GM18951 (cell line): ENCODE data around the gene VWF.

Experiments
- POLR2A ChIP-seq: IDR thresholded peaks from 4 replicates; pipeline ENCODE4 v1.6.1; 2011; ENCODE audit warnings: mild to moderate bottlenecking; ENCODE audit not compliant: insufficient read length, insufficient read depth; ENCODE audit errors: extremely low read depth
- in situ Hi-C: fragments of 300-500 bp; cut with MboI; formaldehyde crosslinking; loops from one replicate; pipeline ENCODE4 v1.12.0; 2022; ENCODE audit warnings: low sequenced_read_pairs, mixed read lengths, inconsistent platforms; ENCODE audit not compliant: unreplicated experiment

Gene VWF

GRCh38 chr12:5916785-5917290, 207.6 kb downstream of the VWF start:
- no peak for TF ChIP-seq POLR2A

GRCh38 chr12:5915511-5915910, 209.0 kb downstream of the VWF start:
- no peak for TF ChIP-seq POLR2A
- in situ Hi-C loops = no loop called here

More at GRCh38 chr12:5916785-5917290, 207.6 kb downstream of the VWF start:
- in situ Hi-C loops = no loop called here

GRCh38 chr12:5914387-5915149, 209.9 kb downstream of the VWF start:
- no peak for TF ChIP-seq POLR2A
- in situ Hi-C loops = no loop called here

GRCh38 chr12:5913387-5913786, 211.1 kb downstream of the VWF start:
- in situ Hi-C loops = no loop called here
- no peak for TF ChIP-seq POLR2A

- TF ChIP-seq POLR2A = no peak
- in situ Hi-C loops = no loop called here
Observed at GRCh38 chr12:5912437-5913334, 211.8 kb downstream of the VWF start.

GRCh38 chr12:5912011-5912410, 212.5 kb downstream of the VWF start:
- in situ Hi-C loops = no loop called here
- no peak for TF ChIP-seq POLR2A

GRCh38 chr12:5910790-5911548, 213.5 kb downstream of the VWF start:
- TF ChIP-seq POLR2A = no peak

GRCh38 chr12:5909560-5909959, 214.9 kb downstream of the VWF start:
- in situ Hi-C loops = no loop called here
- no peak for TF ChIP-seq POLR2A

More at GRCh38 chr12:5910790-5911548, 213.5 kb downstream of the VWF start:
- in situ Hi-C loops = no loop called here

GRCh38 chr12:5908251-5908650, 216.2 kb downstream of the VWF start:
- in situ Hi-C loops = no loop called here
- no peak for TF ChIP-seq POLR2A

GRCh38 chr12:5907807-5908206, 216.7 kb downstream of the VWF start:
- TF ChIP-seq POLR2A = no peak
- in situ Hi-C loops = no loop called here

GRCh38 chr12:5905757-5906156, 218.7 kb downstream of the VWF start:
- in situ Hi-C loops = no loop called here
- no peak for TF ChIP-seq POLR2A

- TF ChIP-seq POLR2A = no peak
- in situ Hi-C loops = no loop called here
Observed at GRCh38 chr12:5904969-5905368, 219.5 kb downstream of the VWF start.

GRCh38 chr12:5904441-5904840, 220.0 kb downstream of the VWF start:
- in situ Hi-C loops = no loop called here
- no peak for TF ChIP-seq POLR2A
